Epithelial cell of prostate (primary cell): ENCODE results near the gene PLEKHA7.
A peak's percentile ranks its signal among the peaks of the same experiment; 100 is the strongest.

ENCODE experiments used
- DNase-seq: peaks from one replicate; pipeline ENCODE4 v3.0.0-alpha.2; 2011; ENCODE audit warnings: low read depth, low spot score
- H3K27ac ChIP-seq: fragments of 450-650 bp; 2 replicates; pipeline ENCODE4 v1.5.1; 2017; ENCODE audit warnings: mild to moderate bottlenecking

PLEKHA7 gene

GRCh38 chr11:16818284-16818683 lies 195.9 kb downstream of the PLEKHA7 start:
- no peak overlapping the region for H3K27ac ChIP-seq
- DNase-seq: no peak

DNA sequence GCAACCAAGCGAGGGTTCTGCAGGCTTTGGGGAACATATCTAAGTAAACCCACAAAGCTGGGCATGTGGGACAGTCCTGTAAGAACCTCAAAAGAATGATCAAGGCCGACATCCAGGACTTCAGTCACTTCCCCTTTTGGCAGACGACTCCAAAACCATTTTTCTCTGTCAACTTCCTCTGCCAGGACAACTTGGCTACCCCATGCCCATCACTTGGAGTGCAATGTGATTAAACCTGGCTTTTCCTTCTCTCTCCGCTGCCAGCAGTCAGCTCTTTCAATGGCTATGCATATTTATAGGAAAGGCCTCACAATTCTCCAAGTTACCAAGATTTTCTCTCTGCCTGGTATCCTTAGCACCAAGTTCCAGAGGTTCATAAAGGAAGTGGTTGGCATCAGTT lies 196.9 kb downstream of the PLEKHA7 start:
- no peak overlapping the region for H3K27ac ChIP-seq
- no peak for DNase-seq

DNA sequence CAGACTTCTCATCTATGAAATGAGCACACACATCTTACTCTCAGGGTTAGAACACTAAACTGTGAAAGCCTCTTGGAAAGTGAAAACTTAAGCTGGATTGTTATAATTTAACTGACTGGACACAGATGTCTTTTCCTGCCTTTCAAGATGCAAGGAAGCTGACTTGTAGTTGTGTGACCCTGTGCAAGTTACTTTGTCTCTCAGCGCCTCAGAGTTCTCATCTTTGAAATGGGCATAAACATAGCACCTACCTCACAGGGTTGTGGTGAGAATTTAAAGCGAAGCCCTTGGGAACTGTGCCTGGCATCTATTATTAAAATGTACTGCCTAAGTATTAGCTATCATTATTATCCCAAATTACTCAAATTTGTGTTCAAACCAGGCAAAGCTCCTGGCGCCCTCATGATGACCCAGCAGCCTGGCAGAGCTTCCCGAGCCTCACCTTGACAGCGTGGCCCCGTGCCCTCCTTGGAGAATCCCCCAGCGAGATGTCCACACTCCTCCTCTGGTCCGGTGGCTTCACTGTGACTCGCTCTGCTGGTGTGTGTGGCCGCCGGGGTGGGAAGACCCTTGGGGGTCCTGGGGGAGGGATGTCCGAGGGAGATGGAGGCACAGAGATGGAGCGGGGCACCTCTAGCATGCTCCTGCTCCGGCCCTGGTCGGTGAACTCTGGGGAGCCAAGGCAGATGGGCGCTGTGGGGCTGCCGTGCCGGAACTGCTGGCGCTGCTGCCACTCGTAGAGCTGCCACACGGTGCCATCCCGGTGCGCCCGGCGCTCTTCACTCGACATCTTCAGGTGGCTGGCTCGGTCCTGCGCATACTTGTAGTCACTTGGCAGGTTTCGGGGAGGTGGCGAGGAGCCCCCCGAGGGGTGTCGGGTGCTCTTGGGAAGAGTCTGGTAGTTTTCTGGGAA lies 197.6 kb downstream of the PLEKHA7 start:
- no peak overlapping the region for H3K27ac ChIP-seq
- no peak for DNase-seq

GRCh38 chr11:16815047-16815767 lies 199.0 kb downstream of the PLEKHA7 start:
- no peak for DNase-seq
- H3K27ac ChIP-seq: no peak overlapping the region

- H3K27ac ChIP-seq: no peak overlapping the region
- no peak for DNase-seq
Measured at GRCh38 chr11:16814410-16815046, 199.7 kb downstream of the PLEKHA7 start.

- DNase-seq: no peak
- no peak overlapping the region for H3K27ac ChIP-seq
Measured at GRCh38 chr11:16813126-16813525, 201.1 kb downstream of the PLEKHA7 start.

DNA sequence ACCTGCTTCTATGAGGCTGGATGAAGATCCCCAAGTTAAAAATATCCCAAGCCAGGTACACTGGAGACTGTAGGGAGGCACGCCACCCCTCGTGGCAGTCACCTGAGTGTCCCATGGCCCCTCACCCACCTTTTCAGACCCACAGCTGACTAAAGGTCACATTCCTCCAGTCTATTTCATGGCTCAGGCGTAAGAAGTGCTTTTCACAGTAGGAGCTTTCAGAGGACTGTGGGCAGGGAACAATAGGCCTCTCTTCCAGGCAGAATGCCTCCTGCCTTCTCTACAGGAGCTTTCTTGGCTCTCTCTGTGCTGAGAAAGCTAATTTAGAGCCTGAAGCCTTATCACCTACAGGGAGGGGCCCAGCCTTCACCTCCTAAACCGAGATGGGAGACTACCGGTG lies 201.9 kb downstream of the PLEKHA7 start:
- no peak for DNase-seq
- H3K27ac ChIP-seq: no peak overlapping the region

DNA sequence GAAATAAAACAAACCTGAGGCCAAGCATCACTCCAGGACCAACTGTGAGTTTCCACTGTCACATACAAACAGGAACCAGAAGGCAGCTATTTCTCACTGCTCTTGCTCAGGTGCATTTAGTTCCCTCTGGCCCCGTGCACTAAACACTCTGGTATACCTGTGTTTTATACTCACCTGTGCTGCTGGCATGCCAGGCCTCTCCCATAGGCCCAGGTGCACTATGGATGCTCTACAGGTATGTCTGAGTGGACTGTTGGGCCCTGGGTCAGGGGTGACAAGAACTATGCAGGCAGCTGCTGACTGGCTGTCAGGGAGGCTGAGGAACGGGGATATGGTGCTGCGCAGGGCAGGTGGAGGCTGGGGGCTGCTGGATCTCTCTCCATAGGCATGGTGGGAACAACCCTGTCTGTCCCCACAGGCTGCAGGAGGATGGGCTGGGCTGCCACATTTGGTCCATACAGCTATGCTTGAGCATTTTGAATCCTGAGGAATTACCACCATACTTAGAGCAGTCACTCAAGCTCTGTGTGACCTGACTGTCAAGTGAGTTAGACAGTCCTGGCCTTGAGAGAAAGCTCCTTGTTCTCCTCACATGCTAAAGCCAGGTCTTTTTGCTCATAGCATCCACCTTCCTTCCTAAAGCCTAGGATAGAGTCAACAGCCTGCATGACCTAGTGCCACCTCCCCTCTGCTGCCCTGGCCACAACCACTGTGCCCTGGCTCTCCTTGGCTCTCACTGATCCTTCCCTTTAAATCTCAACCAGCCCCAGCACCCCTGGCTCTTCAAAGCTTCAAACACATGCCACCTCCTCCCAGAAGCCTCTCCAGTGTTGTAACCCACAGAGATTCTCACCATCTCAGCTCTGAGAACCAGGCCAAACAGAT lies 202.8 kb downstream of the PLEKHA7 start:
- no peak overlapping the region for H3K27ac ChIP-seq
- no peak for DNase-seq

GRCh38 chr11:16809886-16810668 lies 204.1 kb downstream of the PLEKHA7 start:
- DNase-seq: peak; percentile 46
- no peak overlapping the region for H3K27ac ChIP-seq

- DNase-seq: no peak
- no peak overlapping the region for H3K27ac ChIP-seq
Measured at GRCh38 chr11:16807306-16807705, 206.9 kb downstream of the PLEKHA7 start.

- no peak for DNase-seq
- H3K27ac ChIP-seq: no peak overlapping the region
Measured at GRCh38 chr11:16806791-16807190, 207.4 kb downstream of the PLEKHA7 start.

DNA sequence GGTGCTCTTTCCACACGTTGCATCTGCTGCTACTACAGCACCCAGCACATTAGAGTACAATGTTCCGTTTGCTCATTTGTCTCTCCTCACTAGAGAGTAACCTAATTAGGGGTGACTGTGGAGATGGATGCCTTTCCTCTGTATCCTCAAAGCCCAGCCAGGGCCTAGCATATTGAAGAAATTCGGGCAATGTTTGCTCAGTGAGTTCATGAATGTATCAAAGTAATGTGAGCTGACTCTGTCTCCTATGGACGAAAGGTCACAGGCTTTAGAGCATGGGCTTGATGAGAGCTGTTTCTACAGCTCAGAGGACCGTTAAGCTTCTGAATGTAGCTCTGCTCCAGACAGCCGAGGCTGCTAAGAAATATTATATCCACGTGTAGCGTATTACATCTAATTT lies 208.3 kb downstream of the PLEKHA7 start:
- no peak for DNase-seq
- no peak overlapping the region for H3K27ac ChIP-seq

DNA sequence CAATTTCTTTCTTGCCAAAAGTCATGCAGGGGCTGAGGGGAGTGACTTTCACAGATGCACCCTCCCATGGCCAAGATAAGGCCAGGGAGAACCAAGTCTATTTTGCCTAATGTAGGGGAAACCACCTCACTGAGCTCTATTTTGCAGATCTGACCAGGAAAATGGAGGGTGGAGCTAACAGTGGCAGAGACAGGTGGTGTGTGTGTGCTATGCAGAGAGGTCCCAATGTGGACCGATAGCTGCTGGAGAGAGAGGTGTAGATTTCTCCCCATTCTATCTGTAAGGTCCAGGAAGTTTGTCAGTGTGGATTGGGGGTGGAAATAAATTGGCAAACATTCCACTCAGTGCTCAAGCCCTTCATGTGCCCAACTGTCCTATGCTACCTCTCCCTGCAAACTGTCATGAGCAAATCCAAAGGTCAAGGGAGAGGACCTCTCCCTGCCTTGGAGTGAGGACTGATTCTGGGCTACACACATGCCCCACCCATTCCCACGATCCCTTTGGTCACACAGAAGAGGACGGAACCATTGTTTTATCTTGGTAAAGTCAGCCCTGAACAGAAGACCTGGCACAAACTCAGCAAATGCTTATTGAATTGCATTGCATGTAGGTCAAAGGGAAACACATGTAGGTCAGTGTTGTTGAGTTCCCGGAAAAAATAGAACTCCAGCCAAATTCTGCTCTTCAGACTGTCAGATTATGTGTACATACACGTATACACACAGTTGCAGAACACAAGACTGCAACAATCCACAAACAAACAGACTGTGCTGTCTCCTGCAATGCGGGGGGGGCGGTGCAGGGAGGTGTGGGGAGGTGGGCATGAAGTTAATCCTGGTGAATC lies 209.9 kb downstream of the PLEKHA7 start:
- DNase-seq: no peak
- H3K27ac ChIP-seq: no peak overlapping the region

GRCh38 chr11:16801288-16801980 lies 212.8 kb downstream of the PLEKHA7 start:
- H3K27ac ChIP-seq: no peak overlapping the region
- no peak for DNase-seq

DNA sequence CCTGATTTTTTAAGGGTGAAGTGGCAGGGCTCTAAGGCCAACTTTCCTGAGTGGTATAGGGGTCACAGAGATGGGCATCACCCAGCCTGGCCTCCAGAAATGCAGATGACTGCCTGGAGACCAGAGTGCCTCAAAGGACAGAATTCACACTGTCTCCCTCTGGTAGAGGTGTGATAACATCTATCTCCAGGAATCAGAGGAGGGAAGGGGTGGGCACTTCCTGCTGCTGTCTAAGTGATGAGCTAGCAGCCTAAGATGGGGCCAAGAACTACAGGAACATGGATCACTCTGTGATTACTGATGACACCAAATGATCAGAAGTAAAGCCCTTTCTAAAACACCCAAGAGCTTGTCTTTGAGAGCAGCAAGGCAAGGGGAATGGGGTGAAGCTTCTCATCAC lies 213.8 kb downstream of the PLEKHA7 start:
- H3K27ac ChIP-seq: no peak overlapping the region
- DNase-seq: no peak

DNA sequence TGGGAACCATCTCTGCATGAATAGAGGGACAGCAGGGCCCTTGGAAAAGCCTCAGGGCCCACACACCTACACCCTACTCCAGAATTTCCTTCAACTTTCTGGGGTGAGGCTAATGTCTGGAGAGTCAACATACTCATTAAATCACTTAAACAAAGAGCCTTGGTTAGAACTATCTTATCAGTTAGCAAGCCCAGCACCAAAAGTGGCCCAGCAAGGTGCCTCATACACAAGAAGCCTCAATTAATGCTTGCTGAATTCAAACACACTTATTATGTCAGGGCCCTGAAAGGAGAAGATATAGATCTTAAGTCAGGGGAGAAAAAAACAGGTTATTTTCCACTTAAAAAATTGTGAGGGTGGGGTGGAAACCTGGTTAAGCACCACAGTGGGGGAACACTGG lies 214.3 kb downstream of the PLEKHA7 start:
- no peak overlapping the region for H3K27ac ChIP-seq
- no peak for DNase-seq

DNA sequence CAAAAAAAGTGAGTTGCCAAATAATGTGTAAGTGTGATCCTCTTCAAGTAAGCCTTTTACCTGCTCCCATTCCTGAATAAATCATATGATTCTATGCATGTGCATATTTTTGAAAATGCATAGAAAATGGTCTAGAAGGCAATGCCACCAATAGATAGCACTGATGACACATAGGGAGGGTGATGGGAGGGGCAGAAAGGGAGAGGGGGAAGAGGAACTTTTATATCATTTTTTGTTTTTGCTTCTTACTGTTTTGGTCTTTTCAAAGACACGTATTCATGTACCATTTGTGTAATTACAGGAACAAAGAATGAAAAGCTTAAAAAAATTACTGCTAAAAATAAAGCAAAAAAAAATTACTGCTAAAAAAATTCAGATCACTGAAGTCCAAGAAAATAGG lies 215.0 kb downstream of the PLEKHA7 start:
- DNase-seq: no peak
- no peak overlapping the region for H3K27ac ChIP-seq

- no peak overlapping the region for H3K27ac ChIP-seq
- no peak for DNase-seq
Measured at GRCh38 chr11:16797776-16798175, 216.4 kb downstream of the PLEKHA7 start.
